ENCODE results near the gene STARD5. TPM values are rescaled to one million over a fixed set of nuclear protein-coding genes. Genes with fewer than 3 reads are reported as not detected.

STARD5 gene
- total and polyA plus RNA-seq, 4 donors, result 1.1 to 47.0 (median 35.7) TPM

DNA sequence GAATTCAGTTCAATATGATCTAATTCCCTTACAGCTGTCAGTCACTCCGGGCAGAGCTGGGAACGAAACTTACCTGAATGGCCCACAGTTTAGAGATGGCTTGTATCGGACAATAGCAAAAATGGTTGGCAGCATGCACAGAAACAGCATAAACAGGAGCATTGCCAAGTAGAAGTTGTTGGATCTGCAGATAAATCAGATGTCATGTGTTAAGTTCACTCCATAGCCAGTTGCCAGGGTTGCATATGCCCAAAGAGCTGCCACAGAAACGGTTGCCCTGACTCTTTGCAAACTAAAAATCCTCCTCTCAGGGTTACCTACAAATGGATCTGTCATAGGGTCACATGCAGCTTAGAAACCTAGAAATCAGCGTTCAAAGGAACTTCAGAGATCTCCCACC, 15.4 kb upstream of the STARD5 start:
- no peak overlapping the region for H3K9ac ChIP-seq (ENCODE audit: low read depth in 1 of 2, low read length in 2 of 2)
- peaks cover 0 to 4% (median 0%) of the 10 kb centered on the region in 4 donors for H3K4me1 ChIP-seq (ENCODE audit: control insufficient read depth in 4 of 4, insufficient read depth in 4 of 4, low read length in 3 of 4)
- no peak for DNase-seq (ENCODE audit: low spot score)
- no peak overlapping the region for H3K27ac ChIP-seq (ENCODE audit: low read depth in 1 of 2, low read length in 2 of 2)
- no peak for TF ChIP-seq JUND (IDR thresholded peaks at IDR 0.05)
- no peak for TF ChIP-seq RAD21 (IDR thresholded peaks at IDR 0.05)
- TF ChIP-seq ATF3 (IDR thresholded peaks at IDR 0.05), result no peak
- no peak for TF ChIP-seq SP1 (IDR thresholded peaks at IDR 0.05)
- TF ChIP-seq GABPA (IDR thresholded peaks at IDR 0.05 in 1 of 2, conservative IDR thresholded peaks at IDR 0.05 in 1 of 2), result no peak
- TF ChIP-seq RXRA (IDR thresholded peaks at IDR 0.05), result no peak
- TF ChIP-seq NR2F2 (IDR thresholded peaks at IDR 0.05), result no peak
- TF ChIP-seq CTCF (IDR thresholded peaks at IDR 0.05; ENCODE audit: low read depth, low read length, missing input control), result no peak
- TF ChIP-seq ZBTB33 (IDR thresholded peaks at IDR 0.05), result no peak
- no peak for TF ChIP-seq TAF1 (conservative IDR thresholded peaks at IDR 0.05)
- no peak for TF ChIP-seq YY1 (IDR thresholded peaks at IDR 0.05)
- TF ChIP-seq HNF4A (conservative IDR thresholded peaks at IDR 0.05), result no peak
- no peak for TF ChIP-seq FOXA1 (IDR thresholded peaks at IDR 0.05)
- TF ChIP-seq REST (IDR thresholded peaks at IDR 0.05), result no peak
- TF ChIP-seq EGR1 (IDR thresholded peaks at IDR 0.05; ENCODE audit: low read depth in 2 of 2), result no peak
- no peak for TF ChIP-seq HNF4G (IDR thresholded peaks at IDR 0.05)
- WGBS, result 93% methylated on average over 5 of the region's 5 CpGs
- H3K27me3 ChIP-seq (ENCODE audit: control insufficient read depth in 4 of 4, insufficient read depth in 4 of 4, low read length in 3 of 4), result no peaks in the 10 kb centered on the region
- no peak overlapping the region for H3K4me3 ChIP-seq (ENCODE audit: low read depth in 1 of 3, low read length in 3 of 3)
- no peaks in the 10 kb centered on the region for H3K9me3 ChIP-seq (ENCODE audit: control insufficient read depth in 4 of 4, low read length in 3 of 4)
- peaks cover 0 to 5% (median 0%) of the 10 kb centered on the region in 4 donors for H3K36me3 ChIP-seq (ENCODE audit: control insufficient read depth in 4 of 4, insufficient read depth in 3 of 4, low read depth in 1 of 4, low read length in 3 of 4)
